ENCODE measurements around the gene ZXDC.

ZXDC gene

GRCh38 chr3:126486360-126486847 lies 10.7 kb upstream of the ZXDC start:
- TF ChIP-seq CTCF (IDR thresholded peaks at IDR 0.05), result no peak

GRCh38 chr3:126485956-126486355 lies 10.3 kb upstream of the ZXDC start:
- no peak for TF ChIP-seq CTCF (IDR thresholded peaks at IDR 0.05)

DNA sequence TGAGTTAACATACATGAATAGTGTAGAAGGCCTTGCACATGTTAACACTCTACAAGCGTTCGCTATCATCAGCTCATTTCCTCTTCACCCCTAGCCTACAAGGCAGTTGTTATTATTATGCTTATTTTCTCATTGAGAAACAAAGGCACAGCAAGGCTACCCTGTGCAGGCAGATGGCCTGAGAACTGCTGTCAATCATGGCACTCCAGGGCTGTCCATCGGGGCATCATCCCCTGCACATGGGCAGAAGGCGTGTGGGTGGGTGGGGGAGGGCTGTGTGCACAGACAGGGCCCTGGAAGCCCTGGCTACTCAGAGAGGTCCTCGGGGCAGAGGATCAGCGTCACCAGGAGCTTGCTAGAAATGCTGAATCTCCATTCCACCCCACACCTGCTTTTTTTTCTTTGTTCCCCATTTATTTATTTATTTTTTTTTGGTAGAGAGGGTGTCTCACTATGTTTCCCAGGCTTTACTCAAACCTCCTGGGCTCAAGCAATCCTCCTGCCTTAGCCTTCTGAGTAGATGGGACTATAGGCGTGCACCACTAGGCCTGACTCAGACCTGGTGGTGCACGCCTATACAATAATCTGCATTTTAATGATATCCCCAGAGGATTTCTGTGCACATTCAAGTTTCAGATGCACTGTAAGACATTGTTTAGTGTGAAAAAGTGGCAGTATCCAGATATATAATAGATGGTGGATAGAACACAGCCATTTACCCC lies 9.6 kb upstream of the ZXDC start:
- TF ChIP-seq CTCF (IDR thresholded peaks at IDR 0.05), result no peak

- TF ChIP-seq CTCF (IDR thresholded peaks at IDR 0.05), result no peak
Measured at GRCh38 chr3:126484662-126485061, 9.0 kb upstream of the ZXDC start.

GRCh38 chr3:126484148-126484547 lies 8.5 kb upstream of the ZXDC start:
- TF ChIP-seq CTCF (IDR thresholded peaks at IDR 0.05), result no peak

DNA sequence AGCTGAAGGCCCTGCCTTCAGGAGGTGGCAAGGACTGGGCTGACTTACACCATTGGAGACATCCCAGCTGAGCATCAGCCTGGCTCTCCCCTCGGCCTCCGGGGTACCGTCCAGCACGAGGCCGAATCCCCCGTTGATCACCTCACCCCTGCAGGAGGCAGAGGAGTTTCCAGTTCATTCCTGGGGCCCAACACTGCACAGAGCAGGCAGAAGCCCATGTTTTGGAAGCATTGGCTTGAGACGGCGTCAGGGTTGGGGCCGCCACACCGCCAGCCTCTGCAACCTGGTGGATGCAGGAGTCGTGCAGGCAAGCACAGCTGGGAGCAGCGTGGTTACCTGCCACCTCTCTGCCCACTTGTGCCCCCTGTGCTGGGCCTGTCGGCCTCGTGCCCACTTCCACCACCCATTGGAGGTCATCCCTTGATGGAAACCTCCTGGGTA lies 7.7 kb upstream of the ZXDC start:
- no peak for TF ChIP-seq CTCF (IDR thresholded peaks at IDR 0.05)

DNA sequence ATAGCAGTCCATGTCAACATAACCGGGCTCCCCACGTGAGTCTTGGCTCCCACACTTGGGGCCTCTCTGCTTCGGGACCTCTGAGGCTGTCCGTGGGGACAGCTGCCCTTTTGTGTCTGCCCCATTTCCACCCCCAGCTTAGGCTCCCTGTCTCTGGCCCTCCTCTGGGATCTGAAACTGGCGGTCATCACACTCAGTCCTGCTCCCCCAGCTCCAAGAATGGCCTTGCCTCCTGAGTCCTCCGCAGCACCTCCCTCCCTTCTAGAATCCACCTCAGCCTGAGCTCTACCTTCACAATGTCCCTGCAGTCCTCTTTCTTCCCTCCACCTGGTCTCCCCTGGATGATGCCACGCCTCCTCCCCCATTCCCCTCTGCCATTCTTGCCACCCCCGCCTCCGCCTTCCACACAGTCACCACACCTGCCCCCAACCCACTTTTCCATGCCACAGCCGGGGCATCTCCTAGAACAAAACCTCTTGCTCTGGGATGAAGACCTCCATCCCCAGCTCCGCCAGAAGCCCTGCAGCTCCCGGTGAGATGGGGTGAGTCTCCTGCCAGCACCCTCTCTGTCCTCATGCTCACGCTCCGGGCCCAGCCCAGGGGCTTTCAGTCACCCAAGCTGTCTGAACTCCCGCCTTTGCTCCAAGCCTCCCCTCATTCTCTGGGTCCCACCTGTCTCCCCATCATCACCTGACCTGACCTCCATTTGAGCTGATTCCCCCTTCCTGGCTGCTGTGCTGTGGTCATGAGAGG lies 7.0 kb upstream of the ZXDC start:
- TF ChIP-seq CTCF (IDR thresholded peaks at IDR 0.05), result no peak
